Stimulated activated CD4-positive, alpha-beta T cell treated with anti-CD3 and anti-CD28 coated beads, Interleukin-4, amount 100 ng/mL, for 1 hour (primary cell): ENCODE data around the gene GRAMD1A.
"Not testable (repeated sequence)": the region's sequence is repeated elsewhere in the genome, so short reads cannot be mapped to it uniquely, and the experiment has no call there.

ENCODE experiments used
- DNase-seq: peaks from one replicate; pipeline ENCODE4 v3.0.0-alpha.2; 2020

The GRAMD1A gene

DNA sequence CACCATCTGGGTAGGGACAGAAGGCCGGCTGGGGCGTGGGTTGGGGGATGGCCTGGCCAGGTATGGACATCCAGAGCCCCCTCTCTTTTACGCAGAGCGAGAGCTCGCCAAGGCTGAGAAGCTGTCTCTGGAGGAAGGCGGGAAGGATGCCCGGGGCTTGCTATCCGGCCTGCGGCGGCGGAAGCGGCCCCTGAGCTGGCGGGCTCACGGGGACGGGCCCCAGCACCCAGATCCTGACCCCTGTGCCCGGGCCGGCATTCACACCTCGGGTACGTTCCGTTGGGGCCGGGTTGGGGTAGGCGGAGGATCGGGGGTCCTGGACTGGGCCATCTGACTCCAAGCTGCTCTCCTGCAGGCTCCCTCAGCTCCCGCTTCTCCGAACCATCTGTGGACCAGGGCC is 21.5 kb downstream of the GRAMD1A start:
- no peak for DNase-seq

- DNase-seq = no peak
Measured at GRCh38 chr19:35022460-35022859, 22.3 kb downstream of the GRAMD1A start.

DNA sequence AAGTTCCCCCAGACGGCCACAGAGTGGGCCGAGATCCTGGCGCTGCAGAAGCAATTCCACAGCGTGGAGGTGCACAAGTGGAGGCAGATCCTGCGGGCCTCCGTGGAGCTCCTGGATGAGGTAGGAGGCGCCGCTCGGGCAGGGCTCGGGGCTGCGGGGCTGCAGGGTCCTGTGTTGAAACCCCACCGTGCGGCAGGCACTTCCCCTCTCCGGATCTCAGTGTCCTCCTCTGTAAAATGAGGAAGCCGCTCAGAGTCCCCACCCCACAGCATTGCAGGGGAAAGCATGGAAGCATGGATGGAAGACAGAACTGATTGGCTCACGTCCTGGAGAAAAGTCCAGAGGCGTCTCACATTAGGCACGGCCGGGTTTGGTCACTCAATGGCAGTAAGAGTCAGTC is 23.3 kb downstream of the GRAMD1A start:
- DNase-seq = no peak

DNA sequence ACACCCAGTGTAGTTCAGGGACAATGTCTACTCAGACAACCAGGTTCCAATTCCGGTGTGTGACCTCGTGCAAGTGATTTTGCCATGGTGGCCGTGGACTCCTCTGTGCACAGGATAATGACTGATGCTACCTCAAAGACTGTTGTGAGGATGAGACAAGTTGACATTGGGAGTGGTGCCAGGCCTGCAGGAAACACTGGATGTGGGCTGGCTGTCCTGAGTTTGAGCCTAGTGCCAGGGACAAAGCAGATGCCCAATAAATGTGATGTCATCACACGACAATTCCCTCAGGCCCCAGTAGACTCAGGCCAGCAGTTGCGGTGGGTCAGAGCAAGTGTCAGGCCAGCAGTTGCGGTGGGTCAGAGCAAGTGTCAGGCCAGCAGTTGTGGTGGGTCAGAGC is 24.0 kb downstream of the GRAMD1A start:
- DNase-seq = no peak

DNA sequence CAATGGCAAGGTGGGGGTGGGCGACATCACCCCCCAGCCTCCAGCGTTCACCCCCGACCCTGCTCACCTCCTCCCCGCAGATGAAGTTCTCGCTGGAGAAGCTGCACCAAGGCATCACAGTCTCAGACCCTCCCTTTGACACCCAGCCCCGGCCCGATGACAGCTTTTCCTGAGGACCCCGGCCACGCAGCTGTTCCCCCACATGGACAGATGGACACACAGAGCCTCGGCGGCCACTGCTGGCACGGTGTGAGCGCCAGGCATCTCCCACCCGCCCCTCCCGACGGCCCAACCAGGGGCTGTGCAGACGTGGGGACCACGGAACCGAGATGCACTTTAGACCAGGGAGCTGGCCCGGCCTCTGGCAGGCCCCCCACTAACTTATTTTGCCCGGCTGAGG is 25.8 kb downstream of the GRAMD1A start:
- no peak for DNase-seq

DNA sequence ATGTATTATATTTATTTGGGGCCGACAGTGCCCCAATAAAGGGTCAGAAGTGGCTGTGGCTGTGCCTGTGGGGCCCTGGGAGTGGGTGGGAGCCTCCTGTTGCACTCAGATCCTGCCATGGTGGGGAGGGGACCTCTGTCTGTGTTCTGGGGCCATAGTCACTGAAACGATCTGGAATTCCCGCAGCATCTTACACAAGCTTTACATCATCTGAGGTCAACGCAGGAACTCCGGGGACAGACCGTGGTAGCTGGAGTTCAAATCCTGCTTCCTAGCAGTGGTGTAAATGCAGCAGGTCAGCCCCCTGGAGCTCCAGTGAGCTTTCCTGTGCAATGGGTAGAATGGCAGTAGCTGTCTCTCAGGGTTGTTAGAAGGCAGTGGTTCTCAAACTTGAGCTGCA is 26.3 kb downstream of the GRAMD1A start:
- no peak for DNase-seq

DNA sequence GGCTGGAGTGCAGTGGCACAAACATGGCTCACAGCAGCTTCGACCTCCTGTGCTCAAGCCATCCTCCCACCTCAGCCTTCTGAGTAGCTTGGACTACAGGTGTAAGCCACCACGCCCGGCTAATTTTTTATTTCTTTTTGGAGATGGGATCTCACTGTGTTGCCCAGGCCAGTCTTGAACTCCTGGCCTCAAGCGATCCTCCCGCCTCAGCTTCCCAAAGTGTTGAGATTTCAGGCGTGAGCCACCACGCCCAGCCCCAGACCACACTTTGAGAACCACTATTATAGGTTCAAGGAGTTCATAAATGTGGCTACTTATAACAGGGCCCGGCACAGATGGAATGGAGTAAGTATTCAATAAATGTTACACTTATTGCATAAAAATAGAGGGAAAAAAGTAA is 26.9 kb downstream of the GRAMD1A start:
- no peak for DNase-seq

GRCh38 chr19:35027851-35028599 is 27.9 kb downstream of the GRAMD1A start:
- DNase-seq = no peak

- not testable (repeated sequence) for DNase-seq
Measured at GRCh38 chr19:35028600-35028885, 28.4 kb downstream of the GRAMD1A start.

DNA sequence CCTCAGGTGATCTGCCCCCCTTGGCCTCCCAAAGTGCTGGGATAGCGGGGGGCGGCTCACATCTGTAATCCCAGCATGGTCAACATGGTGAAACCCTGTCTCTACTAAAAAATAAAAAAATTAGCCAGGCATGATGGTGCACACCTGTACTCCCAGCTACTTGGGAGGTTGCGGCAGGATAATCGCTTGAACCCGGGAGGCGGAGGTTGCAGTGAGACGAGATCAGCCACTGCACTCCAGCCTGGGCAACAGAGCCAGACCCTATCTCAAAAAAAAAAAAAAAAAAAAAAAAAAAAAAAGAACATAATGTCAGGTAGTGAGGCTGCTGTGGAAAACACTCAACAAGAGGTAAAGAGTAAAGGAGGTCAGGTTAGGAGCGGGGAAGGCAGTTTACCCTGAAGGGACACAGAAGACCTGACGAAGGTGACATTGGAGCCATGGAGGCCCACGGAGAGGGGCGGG is 29.2 kb downstream of the GRAMD1A start:
- DNase-seq = not testable (repeated sequence)

DNA sequence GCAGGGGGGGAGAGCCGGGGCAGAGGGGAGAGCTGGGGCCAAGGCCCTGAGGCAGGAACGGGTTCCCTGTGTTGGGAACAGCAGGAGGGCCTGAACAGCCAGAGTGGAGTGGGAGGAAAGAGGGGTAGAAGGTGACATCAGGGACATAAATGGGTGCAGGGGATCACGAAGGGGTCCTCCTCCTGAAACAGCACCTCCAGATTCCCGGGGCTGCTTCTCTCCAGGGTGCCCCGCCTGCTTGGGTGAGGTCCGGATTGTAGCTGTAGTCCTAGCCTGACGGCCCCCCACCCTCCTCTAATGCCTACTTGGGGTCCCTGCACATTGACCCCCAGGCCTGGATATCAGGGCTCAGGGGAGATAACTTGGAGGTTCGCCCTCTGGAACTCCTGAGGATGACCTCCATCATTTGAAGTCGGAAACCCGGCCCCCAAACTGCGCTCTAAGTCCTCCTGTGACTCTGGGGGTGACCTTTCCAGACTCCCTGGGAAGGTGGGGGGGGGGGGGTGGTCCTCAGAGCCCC is 29.7 kb downstream of the GRAMD1A start:
- no peak for DNase-seq

- peak; percentile 75 for DNase-seq
Measured at GRCh38 chr19:35030257-35031071, 30.3 kb downstream of the GRAMD1A start, which contains the start of gene SCN1B. Gene SCN1B (plus strand): TSS chr19:35030470. CDS start chr19:35030821, 351 bp downstream.

DNA sequence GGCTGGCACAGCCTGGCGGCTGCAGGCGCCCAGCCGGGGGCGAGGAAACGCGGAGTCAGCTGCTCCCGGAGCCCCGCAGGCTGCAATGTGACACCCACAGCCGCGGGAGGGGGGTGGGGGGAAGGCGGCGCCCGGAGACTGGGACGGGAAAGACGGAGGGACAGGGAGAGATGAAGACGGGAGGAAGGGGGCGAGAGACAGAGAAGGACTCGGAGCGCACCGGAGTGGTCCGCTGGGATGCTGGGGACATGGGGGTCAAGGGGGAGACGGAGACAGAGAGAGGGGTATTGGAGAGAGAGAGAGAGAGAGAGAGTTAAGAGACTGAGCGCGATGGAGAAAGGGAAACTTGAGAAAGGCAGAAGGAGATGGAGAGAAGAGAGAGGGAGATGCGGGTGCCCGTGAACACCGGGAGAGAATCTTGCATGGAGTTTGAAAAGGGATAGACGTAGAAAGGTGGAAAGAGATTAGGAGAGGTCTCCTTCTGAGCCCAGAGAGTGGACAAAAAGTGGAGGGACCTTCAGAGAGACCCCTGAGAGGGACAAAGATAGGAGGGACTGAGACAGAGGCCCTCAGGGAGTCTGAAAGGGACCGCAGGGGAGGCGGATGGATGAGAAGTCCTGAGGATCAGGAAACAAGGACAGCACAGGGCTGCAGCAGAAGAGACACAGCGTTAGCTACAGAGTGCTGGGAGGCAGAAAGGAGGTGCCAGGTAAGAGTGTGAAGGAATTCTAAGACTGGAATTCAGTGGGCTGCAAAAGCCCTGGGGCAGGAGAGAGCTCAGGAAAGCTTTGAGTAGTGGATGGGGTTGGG is 31.2 kb downstream of the GRAMD1A start:
- DNase-seq = no peak

- DNase-seq = no peak
Measured at GRCh38 chr19:35032356-35032865, 32.3 kb downstream of the GRAMD1A start.

GRCh38 chr19:35033067-35034004 is 33.2 kb downstream of the GRAMD1A start:
- DNase-seq = no peak

- DNase-seq = no peak
Measured at GRCh38 chr19:35034005-35034502, 33.9 kb downstream of the GRAMD1A start.

DNA sequence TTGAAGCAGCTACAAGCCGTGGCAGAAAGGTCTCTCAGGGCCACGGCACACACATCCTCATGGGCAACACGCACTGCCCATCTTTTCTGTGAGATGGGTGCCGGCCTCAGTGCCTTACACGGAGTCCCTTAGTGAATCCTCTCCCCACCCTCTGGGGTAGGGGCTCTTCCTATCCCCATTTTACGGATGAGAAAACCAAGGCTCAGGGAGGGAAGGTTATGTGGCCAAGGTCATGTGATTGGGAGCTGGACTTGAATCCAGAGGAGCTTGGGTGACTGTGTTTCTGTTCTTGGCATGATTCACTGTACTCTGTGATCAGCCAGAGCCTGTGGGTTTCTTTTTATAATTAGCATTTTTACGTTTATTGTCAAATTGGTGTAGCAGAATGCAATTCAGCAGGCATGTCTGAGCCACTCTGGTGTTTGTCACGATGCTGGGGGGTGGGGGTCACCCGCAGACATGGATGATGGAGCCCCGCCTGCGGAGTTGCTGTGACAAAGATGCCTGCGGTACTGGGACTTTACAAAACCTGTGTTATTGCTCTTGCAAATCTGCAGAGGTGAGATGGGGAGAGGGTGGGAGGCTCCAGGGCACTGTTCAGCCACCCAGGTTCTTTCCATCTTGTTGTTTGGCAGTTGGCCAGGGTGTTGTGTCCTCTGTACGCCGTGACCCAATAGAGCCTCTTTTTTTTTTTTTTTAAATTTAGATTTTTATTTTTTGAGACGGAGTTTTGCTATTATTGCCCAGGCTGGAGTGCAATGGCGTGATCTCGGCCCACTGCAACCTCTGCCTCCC is 34.7 kb downstream of the GRAMD1A start:
- DNase-seq = no peak

DNA sequence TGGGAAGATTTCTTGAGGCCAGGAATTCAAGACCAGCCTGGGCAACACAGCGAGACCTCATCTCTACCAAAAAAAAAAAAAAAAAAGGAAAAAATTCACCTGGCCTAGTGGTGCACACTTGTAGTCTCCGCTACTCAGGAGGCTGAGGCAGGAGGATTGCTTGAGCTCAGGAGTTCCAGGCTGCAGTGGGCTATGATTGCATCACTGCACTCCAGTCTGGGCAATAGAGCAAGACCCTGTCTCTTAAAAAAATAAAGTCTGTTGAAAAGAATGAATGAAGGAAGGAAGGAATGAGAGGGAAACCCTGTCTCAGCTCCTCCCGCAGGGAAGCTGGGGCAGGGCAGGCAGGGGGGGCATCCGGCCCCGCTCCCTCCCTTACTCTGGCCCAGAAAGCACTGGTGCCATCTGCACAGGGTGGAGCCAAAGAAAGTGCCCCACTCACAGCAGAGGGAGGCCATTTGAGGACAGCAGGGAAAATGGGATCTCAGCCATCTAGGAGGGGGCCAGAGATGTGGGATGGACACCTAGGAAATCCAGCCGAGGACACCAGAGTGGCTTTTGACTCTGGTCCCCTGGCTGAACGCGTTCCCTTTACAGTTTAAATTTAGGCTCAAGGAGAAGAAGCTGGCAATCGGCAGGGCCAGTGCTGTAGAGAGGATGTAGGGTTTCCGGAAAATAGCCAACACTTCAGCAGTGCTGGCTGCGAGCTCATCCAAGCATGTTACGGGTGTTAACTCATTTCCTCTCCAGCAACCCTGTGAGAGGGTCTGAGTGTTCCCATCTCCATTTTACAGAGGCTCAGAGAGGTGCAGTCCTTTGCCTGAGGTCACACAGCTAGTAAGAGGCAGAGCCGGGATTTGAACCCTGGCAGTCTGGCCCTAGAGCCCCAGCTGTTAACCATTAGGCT is 37.8 kb downstream of the GRAMD1A start:
- DNase-seq = no peak
